Neural progenitor cell (in vitro differentiated cells): ENCODE data around the gene UPP1.

Experiments used
- CTCF ChIP-seq: fragments of 200-600 bp; sonication (generic); IDR thresholded peaks from 2 replicates; pipeline ENCODE4 v1.5.1; 2017; ENCODE audit warnings: antibody characterized with exemption, mild to moderate bottlenecking
- EZH2 ChIP-seq: fragments of 200-600 bp; sonication (generic); IDR thresholded peaks from 2 replicates; pipeline ENCODE4 v1.6.1; 2017; ENCODE audit warnings: antibody characterized with exemption, mild to moderate bottlenecking, moderate library complexity

GRCh38 chr7:48074204-48074654, 14.8 kb upstream of the UPP1 start:
- TF ChIP-seq CTCF (no peak), EZH2 (no peak)
